Left renal pelvis (tissue), 4 donors: ENCODE measurements around the gene PHRF1. TPM values are rescaled to one million over a fixed set of nuclear protein-coding genes. Genes with fewer than 3 reads are reported as not detected.
"Not testable (repeated sequence)": the region's sequence is repeated elsewhere in the genome, so short reads cannot be mapped to it uniquely, and the experiment has no call there.

ENCODE experiments used
- DNase-seq, 4 donors: peaks; one replicate each; pipeline ENCODE4 v3.0.0-alpha.2; 2013; ENCODE audit warnings: low read depth in 4 of 4, low spot score in 3 of 4
- polyA plus RNA-seq, 4 donors: library from polyadenylated mRNA; unstranded; fragments of 120-200 nt; gene quantifications; one replicate each; pipeline ENCODE4 v1.2.1, GENCODE V29; 2013; ENCODE audit not compliant: insufficient read length in 4 of 4

Gene PHRF1
- polyA plus RNA-seq, 4 donors, result 17.5 to 30.4 (median 18.9) TPM

- no peak for DNase-seq
Measured at GRCh38 chr11:573146-573759, 3.0 kb upstream of the PHRF1 start.

- DNase-seq, result not testable (repeated sequence)
Measured at GRCh38 chr11:574031-574570, 2.2 kb upstream of the PHRF1 start.

- DNase-seq, result no peak
Measured at GRCh38 chr11:574632-575312, 1.5 kb upstream of the PHRF1 start.

GRCh38 chr11:575313-575995 lies 816 bp upstream of the PHRF1 start:
- DNase-seq, result peak in 1 of 4 donors; percentile 56

- DNase-seq, result no peak
Measured at GRCh38 chr11:576811-577610, 741 bp downstream of the PHRF1 start.

- DNase-seq, result no peak
Measured at GRCh38 chr11:577611-577894, 1.3 kb downstream of the PHRF1 start.

GRCh38 chr11:578276-579035 lies 2.2 kb downstream of the PHRF1 start:
- no peak for DNase-seq

GRCh38 chr11:579830-580601 lies 3.7 kb downstream of the PHRF1 start:
- no peak for DNase-seq

GRCh38 chr11:581342-581741 lies 5.1 kb downstream of the PHRF1 start:
- no peak for DNase-seq

- no peak for DNase-seq
Measured at GRCh38 chr11:581752-582151, 5.5 kb downstream of the PHRF1 start.

- DNase-seq, result no peak
Measured at GRCh38 chr11:584287-584686, 8.0 kb downstream of the PHRF1 start.

- DNase-seq, result no peak
Measured at GRCh38 chr11:586376-587316, 10.4 kb downstream of the PHRF1 start.

GRCh38 chr11:587546-587945 lies 11.3 kb downstream of the PHRF1 start:
- DNase-seq, result no peak

GRCh38 chr11:587978-588380 lies 11.7 kb downstream of the PHRF1 start:
- DNase-seq, result no peak

GRCh38 chr11:589798-590197 lies 13.5 kb downstream of the PHRF1 start:
- DNase-seq, result no peak

GRCh38 chr11:590997-591396 lies 14.7 kb downstream of the PHRF1 start:
- no peak for DNase-seq

GRCh38 chr11:592501-592900 lies 16.2 kb downstream of the PHRF1 start:
- no peak for DNase-seq

GRCh38 chr11:592918-593317 lies 16.6 kb downstream of the PHRF1 start:
- DNase-seq, result no peak

GRCh38 chr11:593347-593746 lies 17.1 kb downstream of the PHRF1 start:
- no peak for DNase-seq
